Progenitor cell of endocrine pancreas (in vitro differentiated cells): ENCODE results near the gene ZBTB45. TPM values are rescaled to one million over a fixed set of nuclear protein-coding genes. Genes with fewer than 3 reads are reported as not detected.
A peak's percentile ranks its signal among the peaks of the same experiment; 100 is the strongest.

Experiments
- DNase-seq: peaks from one replicate; pipeline ENCODE4 v3.0.0; 2021; ENCODE audit warnings: low spot score; ENCODE audit not compliant: unreplicated experiment
- H3K27ac Mint-ChIP-seq: 2 replicates; pipeline ENCODE4 v1.8.0; 2021; ENCODE audit warnings: mild to moderate bottlenecking, moderate library complexity, mixed read lengths
- H3K27me3 Mint-ChIP-seq: 2 replicates; pipeline ENCODE4 v1.8.0; 2021; ENCODE audit warnings: mixed read lengths
- H3K36me3 Mint-ChIP-seq: 2 replicates; pipeline ENCODE4 v1.8.0; 2022; ENCODE audit warnings: mixed read lengths; ENCODE audit not compliant: insufficient read depth
- H3K4me1 Mint-ChIP-seq: 2 replicates; pipeline ENCODE4 v1.8.0; 2021; ENCODE audit warnings: low read depth, mixed read lengths
- H3K4me3 Mint-ChIP-seq: 2 replicates; pipeline ENCODE4 v1.8.0; 2021; ENCODE audit warnings: low read depth, mild to moderate bottlenecking, moderate library complexity, mixed read lengths
- H3K9me3 Mint-ChIP-seq: 2 replicates; pipeline ENCODE4 v1.8.0; 2021; ENCODE audit warnings: low read depth, mixed read lengths
- microRNA-seq: library from miRNA; unstranded; fragments of <30 nt; microRNA quantifications from one replicate; pipeline ENCODE4 v1.1.0, GENCODE V29; 2020; ENCODE audit warnings: borderline number of aligned reads; ENCODE audit not compliant: unreplicated experiment
- total RNA-seq: library from RNA; stranded (reverse); gene quantifications from 2 replicates; pipeline ENCODE4 v1.2.1, GENCODE V29; 2021
- TF ChIP-seq, protein P1 (sequence below): fragments of 200-600 bp; sonication (generic); IDR thresholded peaks from one replicate; pipeline ENCODE4 v1.5.0; 2021; ENCODE audit warnings: antibody characterized with exemption, mild to moderate bottlenecking; ENCODE audit not compliant: unreplicated experiment

The ZBTB45 gene
- total RNA-seq, 1 donor from 2014 or later, result 22.7 TPM

DNA sequence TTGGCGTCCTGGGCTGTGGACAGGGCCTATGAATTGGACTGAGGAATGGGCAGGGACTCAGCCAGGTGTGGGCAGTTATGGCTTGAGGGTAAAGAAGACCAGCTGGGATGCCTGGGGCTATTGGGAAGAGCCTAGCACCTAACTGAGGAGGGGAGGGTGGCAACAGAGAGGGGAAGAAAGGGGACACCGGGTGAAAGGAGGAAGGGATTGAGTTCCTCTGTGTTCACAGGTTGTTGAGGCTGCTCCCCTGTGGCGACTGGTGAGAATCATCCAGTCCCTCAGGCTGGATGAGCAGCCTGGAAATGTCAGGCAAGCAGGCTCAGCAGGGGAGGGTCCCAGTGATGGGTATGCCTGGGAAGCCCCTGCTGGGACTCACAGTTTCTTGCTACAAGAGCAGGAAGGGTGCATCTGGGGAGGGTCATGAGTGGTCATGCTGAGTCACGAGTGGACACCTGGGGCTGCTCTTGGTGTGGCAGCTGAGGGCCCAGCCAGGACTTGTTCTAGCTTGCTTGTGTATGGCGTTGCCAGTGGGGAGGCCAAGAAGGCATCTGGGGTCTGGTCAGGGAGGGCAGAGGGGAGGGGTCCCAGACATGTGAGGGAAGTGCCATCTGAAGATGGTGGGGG lies 51.3 kb downstream of the ZBTB45 start:
- no peaks in the 10 kb centered on the region for H3K9me3 Mint-ChIP-seq
- peak overlapping the region; percentile 88 for H3K27ac Mint-ChIP-seq
- H3K36me3 Mint-ChIP-seq, result peaks cover 2% of the 10 kb centered on the region
- no peak for DNase-seq
- peaks cover 15% of the 10 kb centered on the region for H3K4me1 Mint-ChIP-seq
- H3K27me3 Mint-ChIP-seq, result no peaks in the 10 kb centered on the region
- TF ChIP-seq, protein P1, sequence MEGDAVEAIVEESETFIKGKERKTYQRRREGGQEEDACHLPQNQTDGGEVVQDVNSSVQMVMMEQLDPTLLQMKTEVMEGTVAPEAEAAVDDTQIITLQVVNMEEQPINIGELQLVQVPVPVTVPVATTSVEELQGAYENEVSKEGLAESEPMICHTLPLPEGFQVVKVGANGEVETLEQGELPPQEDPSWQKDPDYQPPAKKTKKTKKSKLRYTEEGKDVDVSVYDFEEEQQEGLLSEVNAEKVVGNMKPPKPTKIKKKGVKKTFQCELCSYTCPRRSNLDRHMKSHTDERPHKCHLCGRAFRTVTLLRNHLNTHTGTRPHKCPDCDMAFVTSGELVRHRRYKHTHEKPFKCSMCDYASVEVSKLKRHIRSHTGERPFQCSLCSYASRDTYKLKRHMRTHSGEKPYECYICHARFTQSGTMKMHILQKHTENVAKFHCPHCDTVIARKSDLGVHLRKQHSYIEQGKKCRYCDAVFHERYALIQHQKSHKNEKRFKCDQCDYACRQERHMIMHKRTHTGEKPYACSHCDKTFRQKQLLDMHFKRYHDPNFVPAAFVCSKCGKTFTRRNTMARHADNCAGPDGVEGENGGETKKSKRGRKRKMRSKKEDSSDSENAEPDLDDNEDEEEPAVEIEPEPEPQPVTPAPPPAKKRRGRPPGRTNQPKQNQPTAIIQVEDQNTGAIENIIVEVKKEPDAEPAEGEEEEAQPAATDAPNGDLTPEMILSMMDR, result no peak
- peak overlapping the region; percentile 78 for H3K4me3 Mint-ChIP-seq

DNA sequence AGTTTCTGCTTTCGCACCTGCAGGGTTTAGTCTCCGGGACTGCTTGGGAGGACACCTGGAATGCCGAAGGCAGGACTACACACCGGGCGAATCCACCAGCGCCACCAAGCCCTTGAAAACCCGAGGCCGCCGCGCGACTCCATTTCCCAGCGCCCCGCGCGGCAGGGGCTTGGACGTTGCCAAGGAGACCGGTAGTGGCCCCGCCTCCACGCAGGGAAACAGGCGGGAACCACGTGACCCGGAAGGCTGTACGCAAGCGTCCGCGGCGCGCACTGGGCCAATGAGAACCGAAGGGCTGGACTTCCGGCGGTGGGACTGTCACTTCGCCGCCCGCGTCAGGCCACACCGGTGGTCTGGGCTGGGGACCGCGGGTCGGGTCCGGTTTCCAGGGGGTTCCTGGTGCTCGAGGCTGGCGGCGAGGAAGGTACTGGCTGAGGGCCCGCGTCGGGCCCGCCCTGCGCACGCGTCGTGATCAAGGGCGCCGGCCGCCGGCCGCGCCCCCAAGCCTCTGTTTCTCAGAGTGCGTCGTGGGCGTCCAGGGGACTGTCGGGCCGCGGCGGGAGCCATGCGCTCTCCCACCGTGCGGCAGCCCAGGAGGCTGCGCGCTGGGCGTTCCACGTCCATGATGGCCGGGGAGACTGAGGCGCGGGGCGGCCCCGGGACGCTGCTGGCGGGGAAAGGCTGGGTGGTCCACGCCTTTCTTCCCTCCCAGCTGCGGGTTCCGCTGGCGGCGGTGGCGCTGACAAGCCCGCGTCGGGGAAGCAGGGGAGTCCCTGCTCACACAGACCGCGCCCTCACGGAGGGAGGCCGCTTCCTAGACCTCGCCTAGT lies 52.6 kb downstream of the ZBTB45 start, which contains the start of gene ZNF324:
Gene ZNF324 (plus strand): TSS at position 321 of the 830 bp plus-strand sequence. CDS start 2,106 bp downstream, outside the sequence.
- H3K4me1 Mint-ChIP-seq, result peaks cover 19% of the 10 kb centered on the region
- peak within 1 kb of the TSS; percentile 78 for H3K4me3 Mint-ChIP-seq
- peaks cover 2% of the 10 kb centered on the region for H3K36me3 Mint-ChIP-seq
- no peaks in the 10 kb centered on the region for H3K27me3 Mint-ChIP-seq
- DNase-seq, result peak; percentile 96
- TF ChIP-seq, protein P1, result no peak
- no peaks in the 10 kb centered on the region for H3K9me3 Mint-ChIP-seq
- peak within 1 kb of the TSS; percentile 82 for H3K27ac Mint-ChIP-seq

DNA sequence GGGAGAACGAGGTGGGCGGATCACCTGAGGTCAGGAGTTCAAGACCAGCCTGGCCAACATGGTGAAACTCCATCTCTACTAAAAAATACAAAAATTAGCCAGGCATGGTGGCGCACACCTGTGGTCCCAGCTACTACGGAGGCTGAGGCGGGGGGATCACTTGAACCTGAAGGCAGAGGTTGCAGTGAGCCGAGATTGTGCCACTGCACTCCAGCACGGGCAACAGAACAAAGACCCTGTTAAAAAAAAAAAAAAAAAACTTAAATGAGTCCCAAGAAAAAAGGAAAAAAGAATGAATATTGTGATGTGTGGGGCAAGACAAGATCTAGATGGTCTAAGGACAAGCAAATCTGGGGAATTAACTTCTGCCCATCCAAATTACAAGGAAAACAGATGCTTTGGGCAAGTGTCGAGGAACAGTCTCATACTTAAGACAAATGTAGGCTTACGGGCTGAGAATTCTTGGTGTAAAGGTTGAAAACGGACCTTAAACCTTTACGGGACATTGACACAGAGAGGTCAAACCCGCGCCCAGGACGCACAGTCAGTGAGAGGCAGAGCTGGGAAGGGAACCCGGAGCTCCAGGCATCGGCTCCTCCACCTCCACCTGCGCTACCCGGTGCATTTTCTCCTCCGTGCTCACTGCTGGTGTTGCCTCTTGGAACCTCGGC lies 53.4 kb downstream of the ZBTB45 start:
- Mint-ChIP-seq H3K36me3 (peaks cover 2% of the 10 kb centered on the region), H3K27ac (peak overlapping the region; percentile 82)

More for the DNA sequence above, 53.4 kb downstream of the ZBTB45 start:
- TF ChIP-seq, protein P1, result no peak
- H3K27me3 Mint-ChIP-seq, result no peaks in the 10 kb centered on the region
- no peak for DNase-seq
- H3K9me3 Mint-ChIP-seq, result no peaks in the 10 kb centered on the region
- H3K4me1 Mint-ChIP-seq, result peaks cover 19% of the 10 kb centered on the region
- peak overlapping the region; percentile 78 for H3K4me3 Mint-ChIP-seq

Small RNA genes lying within 50 kb of the gene (microRNA-seq; reads per million reads assigned to microRNA genes)
- gene MIR6807, result 5.4 reads per million

Other genes with a start within 250 kb of the ZBTB45 start
- 18.1 and 18.2 TPM in 2 replicates for gene ZNF8, start 240.9 kb downstream of the ZBTB45 start, total RNA-seq
- 41.3 and 46.2 TPM in 2 replicates for gene ERVK3-1, start 214.4 kb downstream of the ZBTB45 start, total RNA-seq
- 4.6 TPM in 2 replicates for gene ZSCAN22, start 192.8 kb downstream of the ZBTB45 start, total RNA-seq
- gene A1BG, start 166.3 kb downstream of the ZBTB45 start, total RNA-seq, result 3.9 and 4.6 TPM in 2 replicates
- 11.7 and 13.4 TPM in 2 replicates for gene ZNF497, start 157.1 kb downstream of the ZBTB45 start, total RNA-seq
- gene ZNF837, start 138.8 kb downstream of the ZBTB45 start, total RNA-seq, result 5.4 and 6.1 TPM in 2 replicates
- gene RPS5, start 132.5 kb downstream of the ZBTB45 start, total RNA-seq, result 1,006 and 1,040 TPM in 2 replicates
- 0.42 TPM in 1 of 2 replicates, not detected in the other for gene RNF225, start 124.2 kb downstream of the ZBTB45 start, total RNA-seq
- 16.7 and 18.2 TPM in 2 replicates for gene ZNF584, start 111.2 kb downstream of the ZBTB45 start, total RNA-seq
- 3.5 TPM in 2 replicates for gene ZNF132, start 79.7 kb downstream of the ZBTB45 start, total RNA-seq
- gene ZNF324B, start 68.2 kb downstream of the ZBTB45 start, total RNA-seq, result 10.1 and 11.2 TPM in 2 replicates
- 12.9 and 14.7 TPM in 2 replicates for gene ZNF324, start 52.7 kb downstream of the ZBTB45 start, total RNA-seq
- 17.7 and 19.4 TPM in 2 replicates for gene ZNF446, start 43.5 kb downstream of the ZBTB45 start, total RNA-seq
- gene SLC27A5, start 7.8 kb downstream of the ZBTB45 start, total RNA-seq, result 9.4 and 9.9 TPM in 2 replicates
- 699 and 731 TPM in 2 replicates for gene TRIM28, start 24.3 kb upstream of the ZBTB45 start, total RNA-seq
- 72.2 and 81.5 TPM in 2 replicates for gene CHMP2A, start 35.3 kb upstream of the ZBTB45 start, total RNA-seq
- 73.0 and 80.4 TPM in 2 replicates for gene UBE2M, start 38.8 kb upstream of the ZBTB45 start, total RNA-seq
- 70.9 and 71.3 TPM in 2 replicates for gene MZF1, start 53.5 kb upstream of the ZBTB45 start, total RNA-seq